GM12891 (cell line): ENCODE data around the gene TPRG1L.
A peak's percentile ranks its signal among the peaks of the same experiment; 100 is the strongest.

Source experiments
- POLR2A ChIP-seq: IDR thresholded peaks from 2 replicates; pipeline ENCODE4 v1.6.1; 2011; ENCODE audit warnings: low read depth, low read length, control low read depth
- POLR2AphosphoS5 ChIP-seq: IDR thresholded peaks from 2 replicates; pipeline ENCODE4 v1.6.1; 2011; ENCODE audit warnings: low read depth, low read length, control low read depth
- POU2F2 ChIP-seq: IDR thresholded peaks from 2 replicates; pipeline ENCODE4 v1.6.1; 2011; ENCODE audit warnings: low read depth, mild to moderate bottlenecking, control low read depth, low read length, moderate library complexity
- TAF1 ChIP-seq: IDR thresholded peaks from 2 replicates; pipeline ENCODE4 v1.6.1; 2011; ENCODE audit warnings: low read depth, low read length, control low read depth

- TF ChIP-seq POLR2A (0 out of 2 replicates have a peak, but pooled peaks have one; percentile 46), POLR2AphosphoS5 (no peak), POU2F2 (no peak; the same call in 1 of the 2 replicates), TAF1 (no peak)
Observed at GRCh38 chr1:3664700-3665375, 40.0 kb downstream of the TPRG1L start.
